Colon (tissue), 2 donors: ENCODE results near the gene KCNQ4.

Experiments
- FAIRE-seq: peaks from 2 replicates; lab custom pipeline; 2012; peaks lifted over from hg19 to GRCh38; lab: Jason Lieb, UNC
- donor health status: control.
- donor health status: control.

The KCNQ4 gene

GRCh38 chr1:40795811-40796586 lies 12.4 kb downstream of the KCNQ4 start:
- FAIRE-seq, result no peak

- FAIRE-seq, result no peak
Observed at GRCh38 chr1:40796939-40797667, 13.5 kb downstream of the KCNQ4 start.

DNA sequence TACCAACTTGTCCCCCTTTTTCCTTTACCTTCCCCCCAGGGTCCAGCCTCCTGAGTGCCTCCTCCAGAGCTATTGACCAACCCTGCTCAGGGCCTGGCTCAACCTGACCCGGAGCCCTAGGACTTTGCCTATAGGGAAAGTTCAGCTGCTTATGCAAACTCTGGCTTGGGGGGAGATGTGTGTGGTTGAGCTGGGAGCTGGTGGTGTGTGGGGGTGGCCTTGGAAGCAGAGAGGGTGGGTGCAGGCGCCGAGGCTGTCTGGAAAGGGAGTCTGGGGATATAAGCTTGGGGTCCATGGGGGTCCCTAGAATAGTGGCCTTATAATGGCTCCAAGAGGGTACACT lies 14.1 kb downstream of the KCNQ4 start:
- FAIRE-seq, result no peak

DNA sequence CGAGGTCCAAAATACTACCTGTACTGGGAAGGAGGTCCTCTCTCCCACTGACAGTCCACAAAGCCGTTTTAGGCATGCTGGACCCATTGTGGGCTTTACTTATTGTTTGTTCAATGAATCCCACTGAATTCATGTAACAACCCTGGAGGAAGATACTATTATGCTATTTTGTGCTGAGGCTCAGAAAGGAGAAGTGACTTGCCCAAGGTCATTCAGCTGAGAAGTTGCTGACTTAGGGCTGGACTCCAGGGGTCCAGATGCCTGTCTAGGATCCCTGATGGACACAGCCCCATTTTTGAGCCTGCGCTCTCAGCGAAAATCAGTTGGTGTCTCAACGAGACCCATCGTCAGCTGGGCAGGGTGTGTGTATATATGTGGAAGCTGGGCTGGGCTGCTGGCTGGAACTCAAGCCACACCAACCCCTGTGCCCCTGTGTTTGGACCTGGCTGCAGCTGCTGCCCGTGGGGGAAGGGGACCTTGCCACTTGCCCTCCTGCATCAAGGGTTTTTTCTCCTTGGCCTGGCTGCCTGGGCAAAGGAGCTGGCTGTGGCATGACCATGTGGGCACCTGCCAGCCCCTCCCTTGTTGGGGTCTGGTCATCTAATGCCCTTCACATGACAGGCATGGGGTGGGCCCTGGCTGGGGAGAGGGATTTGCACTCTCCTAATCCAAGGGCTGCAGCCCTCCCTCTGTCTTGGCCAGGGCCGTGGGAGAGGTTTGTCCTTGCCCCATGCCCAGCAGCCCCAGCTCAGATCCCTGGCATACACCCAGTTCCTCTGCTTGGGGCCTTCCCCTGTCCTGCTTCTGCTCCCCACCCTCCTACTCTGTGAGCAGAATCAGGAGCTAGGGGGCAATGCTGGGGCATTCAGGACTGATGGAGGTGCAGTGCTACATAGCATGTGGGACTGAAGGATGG lies 15.0 kb downstream of the KCNQ4 start:
- FAIRE-seq, result no peak

- FAIRE-seq, result no peak
Observed at GRCh38 chr1:40799351-40799867, 15.8 kb downstream of the KCNQ4 start.

GRCh38 chr1:40801742-40802077 lies 18.1 kb downstream of the KCNQ4 start:
- FAIRE-seq, result no peak

- no peak for FAIRE-seq
Observed at GRCh38 chr1:40802078-40802741, 18.6 kb downstream of the KCNQ4 start.

DNA sequence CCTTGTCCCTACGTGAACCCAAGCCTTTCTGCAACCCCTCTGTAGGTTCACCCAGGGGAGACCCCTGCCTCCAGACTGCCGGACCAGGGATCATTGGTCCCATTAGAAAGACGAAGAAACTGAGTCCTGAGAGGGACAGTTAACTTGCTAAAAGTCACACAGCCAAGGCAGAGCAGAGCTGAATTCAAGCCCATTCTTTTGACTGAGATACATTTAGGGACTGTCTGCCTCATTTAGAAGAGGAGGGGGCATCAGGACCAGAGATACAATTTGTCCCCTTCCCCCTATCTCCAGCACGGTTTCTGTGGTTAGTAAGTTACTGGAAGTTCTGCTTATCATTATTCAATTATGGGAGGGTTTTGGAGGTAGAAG lies 19.1 kb downstream of the KCNQ4 start:
- no peak for FAIRE-seq

GRCh38 chr1:40803447-40803846 lies 19.9 kb downstream of the KCNQ4 start:
- FAIRE-seq, result no peak

GRCh38 chr1:40803902-40804301 lies 20.3 kb downstream of the KCNQ4 start:
- no peak for FAIRE-seq

DNA sequence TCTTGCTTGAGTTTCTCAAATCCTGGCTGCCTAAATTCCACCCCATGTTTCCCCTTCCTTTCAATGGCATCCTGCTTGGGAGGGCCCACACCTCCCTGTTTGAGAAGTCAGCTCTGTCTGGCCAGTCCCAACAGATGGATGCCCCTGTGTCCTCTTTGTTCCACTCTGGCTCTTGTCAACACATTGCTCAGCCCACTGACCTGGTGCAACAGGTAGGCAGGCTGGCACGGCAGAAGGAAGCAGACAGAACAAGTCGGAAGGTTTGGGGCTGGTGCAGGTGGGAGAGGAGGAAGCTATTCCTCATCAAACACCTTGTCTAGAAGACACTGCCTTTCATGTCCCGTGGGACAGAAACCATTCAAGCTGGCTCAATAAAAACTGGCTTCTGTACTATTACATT lies 22.7 kb downstream of the KCNQ4 start:
- FAIRE-seq, result no peak

- FAIRE-seq, result no peak
Observed at GRCh38 chr1:40806731-40807695, 23.4 kb downstream of the KCNQ4 start.

- no peak for FAIRE-seq
Observed at GRCh38 chr1:40808002-40808401, 24.4 kb downstream of the KCNQ4 start.

GRCh38 chr1:40808444-40808843 lies 24.9 kb downstream of the KCNQ4 start:
- no peak for FAIRE-seq

DNA sequence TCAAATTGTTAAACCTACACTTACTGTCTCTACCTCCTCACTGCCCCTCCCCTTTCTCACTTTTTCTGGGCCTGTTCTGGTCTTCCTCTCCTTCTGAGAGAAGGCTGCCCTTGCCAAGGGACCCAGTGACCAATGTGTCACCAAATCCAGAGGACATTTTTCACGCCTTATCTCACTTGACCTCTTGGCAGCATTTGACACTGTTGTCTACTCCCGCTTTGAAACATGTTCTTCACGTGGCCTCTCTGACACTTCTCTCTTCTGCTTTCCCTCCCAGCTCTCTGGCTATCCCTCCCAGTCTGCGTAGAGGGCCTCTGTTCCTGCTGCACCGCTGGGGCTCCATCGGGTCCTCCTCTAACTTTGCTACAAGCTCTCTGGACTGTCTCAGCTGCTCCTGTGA lies 25.3 kb downstream of the KCNQ4 start:
- FAIRE-seq, result no peak

- no peak for FAIRE-seq
Observed at GRCh38 chr1:40810927-40811326, 27.3 kb downstream of the KCNQ4 start.

- FAIRE-seq, result no peak
Observed at GRCh38 chr1:40815420-40815819, 31.8 kb downstream of the KCNQ4 start.

DNA sequence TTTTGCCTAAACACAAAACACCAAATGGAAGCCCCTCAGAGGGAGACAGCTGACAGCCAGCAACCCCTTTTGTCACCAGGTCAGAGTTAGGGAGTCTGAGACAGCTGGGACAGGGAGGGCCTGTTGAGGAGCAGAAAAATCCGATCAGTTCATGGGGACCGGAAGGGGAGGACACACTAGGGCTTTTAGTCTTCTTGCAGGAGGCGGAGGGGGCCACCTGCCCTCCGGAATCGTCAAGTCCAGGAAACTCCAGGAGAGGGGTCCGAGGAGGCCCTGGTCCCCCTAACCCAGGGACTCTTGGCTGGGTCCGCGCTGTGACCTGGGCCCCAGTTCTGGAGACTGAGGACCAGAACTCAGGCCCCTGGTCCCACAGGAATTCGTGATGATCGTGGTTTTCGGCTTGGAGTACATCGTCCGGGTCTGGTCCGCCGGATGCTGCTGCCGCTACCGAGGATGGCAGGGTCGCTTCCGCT lies 34.2 kb downstream of the KCNQ4 start:
- FAIRE-seq, result no peak

DNA sequence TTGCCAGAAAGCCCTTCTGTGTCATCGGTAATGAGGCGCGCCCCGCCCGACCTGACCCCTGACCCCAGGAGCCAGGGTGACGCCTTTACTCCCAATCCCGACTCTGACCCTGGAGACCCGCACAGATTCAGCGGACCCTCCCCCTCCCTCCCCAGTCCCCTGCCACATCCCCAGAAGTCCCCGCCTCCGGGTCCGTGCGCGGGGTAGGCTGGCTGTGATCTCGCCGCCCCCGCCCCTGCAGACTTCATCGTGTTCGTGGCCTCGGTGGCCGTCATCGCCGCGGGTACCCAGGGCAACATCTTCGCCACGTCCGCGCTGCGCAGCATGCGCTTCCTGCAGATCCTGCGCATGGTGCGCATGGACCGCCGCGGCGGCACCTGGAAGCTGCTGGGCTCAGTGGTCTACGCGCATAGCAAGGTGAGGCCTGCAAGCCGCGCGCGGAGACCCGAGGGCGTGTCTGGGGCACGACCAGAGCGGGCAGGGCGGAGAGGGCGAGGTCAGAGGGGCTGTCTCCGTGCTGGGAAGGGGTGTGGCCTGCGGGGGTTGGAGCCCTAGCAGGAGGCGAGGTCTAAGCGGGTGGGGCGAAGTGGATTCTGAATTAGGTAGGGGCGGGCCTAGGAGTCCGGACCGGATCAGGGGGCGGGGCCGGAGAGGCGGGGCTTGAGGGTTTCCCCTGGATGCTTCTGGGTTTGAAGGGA lies 34.8 kb downstream of the KCNQ4 start:
- FAIRE-seq, result no peak

GRCh38 chr1:40819101-40819500 lies 35.5 kb downstream of the KCNQ4 start:
- no peak for FAIRE-seq
